PC-9 (cell line): ENCODE measurements around the gene DRC1. TPM values are rescaled to one million over a fixed set of nuclear protein-coding genes. Genes with fewer than 3 reads are reported as not detected.

ENCODE experiments used
- BruUV-seq: library from RNA; stranded (reverse); fragments of 400-500 nt; replicated peaks from 2 replicates; lab custom pipeline; 2021; lab: Mats Ljungman, UMichigan
- CTCF ChIA-PET: fragments of 300-600 bp; sonication (Branson Sonifier 250); formaldehyde crosslinking; loops from one replicate; lab custom pipeline; 2022; ENCODE audit warnings: antibody characterized with exemption; lab: Charles Lee
- POLR2A ChIA-PET: fragments of 300-600 bp; sonication (Branson Sonifier 250); formaldehyde crosslinking; loops from one replicate; lab custom pipeline; 2022; ENCODE audit warnings: antibody characterized with exemption; ENCODE audit not compliant: unreplicated experiment; lab: Charles Lee
- DNase-seq, 2 experiments: peaks; one replicate each; pipeline versions ENCODE4 v3.0.0 to v3.0.0-alpha.2; 2015 to 2022; ENCODE audit warnings: mixed read lengths in 1 of 2
- H2AFZ ChIP-seq: fragments of 200-600 bp; sonication (generic); 2 replicates; pipeline ENCODE4 v1.8.1; 2017; ENCODE audit warnings: antibody characterized with exemption
- H3F3A ChIP-seq: fragments of 200-600 bp; sonication (generic); 2 replicates; pipeline ENCODE4 v1.8.1; 2017; ENCODE audit warnings: antibody characterized with exemption, mild to moderate bottlenecking, low read depth; ENCODE audit not compliant: insufficient read depth
- H3K27ac ChIP-seq: fragments of 200-600 bp; sonication (generic); 2 replicates; pipeline ENCODE4 v1.6.1; 2016; ENCODE audit warnings: mixed run types
- H3K27me3 ChIP-seq: fragments of 200-600 bp; sonication (generic); 2 replicates; pipeline ENCODE4 v1.6.1; 2016; ENCODE audit warnings: low read depth, mixed run types; ENCODE audit not compliant: insufficient read depth
- H3K36me3 ChIP-seq: fragments of 200-600 bp; sonication (generic); 2 replicates; pipeline ENCODE4 v1.6.1; 2016; ENCODE audit warnings: low read depth, mixed run types
- H3K4me1 ChIP-seq: fragments of 200-600 bp; sonication (generic); replicated peaks from 2 replicates; pipeline ENCODE4 v1.6.1; 2016; ENCODE audit warnings: mixed run types; ENCODE audit not compliant: insufficient read depth
- H3K4me2 ChIP-seq: fragments of 200-600 bp; sonication (generic); 2 replicates; pipeline ENCODE4 v1.6.1; 2017; ENCODE audit warnings: mixed run types
- H3K4me3 ChIP-seq: fragments of 200-600 bp; sonication (generic); 2 replicates; pipeline ENCODE4 v1.6.1; 2016; ENCODE audit warnings: mixed run types
- H3K79me2 ChIP-seq: fragments of 200-600 bp; sonication (generic); 2 replicates; pipeline ENCODE4 v1.6.1; 2017; ENCODE audit warnings: low read depth, mixed run types
- H3K9me2 ChIP-seq: fragments of 200-600 bp; sonication (generic); 2 replicates; pipeline ENCODE4 v1.8.1; 2017; ENCODE audit warnings: mild to moderate bottlenecking; ENCODE audit not compliant: insufficient read depth
- H3K9me3 ChIP-seq: fragments of 200-600 bp; sonication (generic); 2 replicates; pipeline ENCODE4 v1.8.1; 2016; ENCODE audit warnings: low read depth; ENCODE audit not compliant: insufficient read depth
- H4K20me1 ChIP-seq: fragments of 200-600 bp; sonication (generic); 2 replicates; pipeline ENCODE4 v1.8.1; 2017; ENCODE audit not compliant: insufficient read depth
- EZH2 ChIP-seq: fragments of 200-600 bp; sonication (generic); IDR thresholded peaks from 2 replicates; pipeline ENCODE4 v1.8.0; 2017; ENCODE audit warnings: antibody characterized with exemption, low read depth
- intact Hi-C: fragments of 100-400 bp; cut with micrococcal nuclease; formaldehyde crosslinking; loops from one replicate; pipeline ENCODE4 v1.10.0; 2022; ENCODE audit not compliant: unreplicated experiment
- total RNA-seq: library from RNA; stranded (reverse); gene quantifications from 2 replicates; pipeline ENCODE4 v1.2.3, GENCODE V29; 2021
- TF ChIP-seq, protein P1 (sequence below): fragments of 200-600 bp; sonication (generic); conservative IDR thresholded peaks from 2 replicates; pipeline ENCODE4 v1.6.1; 2017; ENCODE audit warnings: mixed run types, antibody characterized with exemption, mild to moderate bottlenecking, moderate library complexity

The DRC1 gene
- total RNA-seq, 1 experiment from 2014 or later, result 6.4 TPM

DNA sequence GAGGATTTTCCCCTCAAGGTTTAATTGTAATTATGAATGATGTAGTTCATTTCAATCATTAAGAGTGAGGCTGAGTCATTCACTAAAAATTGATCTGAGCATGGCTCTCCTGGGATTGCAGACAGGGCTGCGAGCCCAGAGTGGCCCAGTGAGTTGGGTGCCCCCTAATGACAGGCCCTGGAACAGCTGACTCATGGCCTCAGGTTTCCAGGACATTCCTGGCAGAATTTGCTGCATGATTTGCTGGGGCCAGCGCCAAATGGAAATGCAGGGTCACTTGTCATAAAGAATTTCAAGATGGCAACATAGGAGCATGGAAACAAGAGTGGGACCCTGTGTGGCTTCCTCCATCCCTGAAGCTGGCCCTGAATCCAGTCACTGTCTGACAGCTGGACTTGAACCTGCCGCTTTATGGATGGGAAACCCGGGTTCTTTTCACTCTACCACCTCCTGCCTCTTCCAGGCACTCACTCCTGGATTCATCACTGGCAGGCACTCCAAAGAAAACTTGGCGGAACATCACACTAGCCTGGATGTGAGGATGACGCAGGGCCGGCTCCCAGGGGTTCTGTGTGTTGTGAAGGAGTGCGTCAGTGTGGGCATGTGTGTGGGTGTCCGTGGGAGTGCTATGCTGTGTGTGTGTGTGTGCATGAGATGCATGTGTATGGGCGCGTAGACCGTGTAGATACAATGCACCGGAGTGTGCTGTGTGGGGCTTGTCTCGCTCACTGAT is 61.0 kb downstream of the DRC1 start:
- Histone ChIP-seq H3K9me2 (no peaks in the 10 kb centered on the region), H3K79me2 (no peaks in the 10 kb centered on the region), H3K4me2 (no peak overlapping the region), H3K36me3 (no peaks in the 10 kb centered on the region), H3K27ac (no peak overlapping the region), H4K20me1 (no peaks in the 10 kb centered on the region), H2AFZ (no peak overlapping the region), H3K9me3 (no peaks in the 10 kb centered on the region), H3F3A (no peaks in the 10 kb centered on the region), H3K4me1 (peaks cover 18% of the 10 kb centered on the region; the same call in 1 of the 2 replicates), H3K27me3 (no peaks in the 10 kb centered on the region), H3K4me3 (no peak overlapping the region)
- intact Hi-C loops, result loop anchor here (10.0 kb wide), 1 partner anchor 118 kb away; the partner anchor contains the start of genes ADGRF3 and SELENOI
- ChIA-PET POLR2A (interaction anchor here (0.7 kb wide), 1 partner anchor 239 kb away, joined by 3 read pairs; no protein-coding TSS in a partner anchor), CTCF (interaction anchor here (0.5 to 0.8 kb wide), 2 partner anchors 40 to 79 kb away, joined by 3 read pairs; no protein-coding TSS in a partner anchor)
- peak; percentile 62 to 76 for DNase-seq
- BruUV-seq, result no TSS peak
- TF ChIP-seq, protein P1, sequence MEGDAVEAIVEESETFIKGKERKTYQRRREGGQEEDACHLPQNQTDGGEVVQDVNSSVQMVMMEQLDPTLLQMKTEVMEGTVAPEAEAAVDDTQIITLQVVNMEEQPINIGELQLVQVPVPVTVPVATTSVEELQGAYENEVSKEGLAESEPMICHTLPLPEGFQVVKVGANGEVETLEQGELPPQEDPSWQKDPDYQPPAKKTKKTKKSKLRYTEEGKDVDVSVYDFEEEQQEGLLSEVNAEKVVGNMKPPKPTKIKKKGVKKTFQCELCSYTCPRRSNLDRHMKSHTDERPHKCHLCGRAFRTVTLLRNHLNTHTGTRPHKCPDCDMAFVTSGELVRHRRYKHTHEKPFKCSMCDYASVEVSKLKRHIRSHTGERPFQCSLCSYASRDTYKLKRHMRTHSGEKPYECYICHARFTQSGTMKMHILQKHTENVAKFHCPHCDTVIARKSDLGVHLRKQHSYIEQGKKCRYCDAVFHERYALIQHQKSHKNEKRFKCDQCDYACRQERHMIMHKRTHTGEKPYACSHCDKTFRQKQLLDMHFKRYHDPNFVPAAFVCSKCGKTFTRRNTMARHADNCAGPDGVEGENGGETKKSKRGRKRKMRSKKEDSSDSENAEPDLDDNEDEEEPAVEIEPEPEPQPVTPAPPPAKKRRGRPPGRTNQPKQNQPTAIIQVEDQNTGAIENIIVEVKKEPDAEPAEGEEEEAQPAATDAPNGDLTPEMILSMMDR, result peak; percentile 63
- no peak for TF ChIP-seq EZH2

DNA sequence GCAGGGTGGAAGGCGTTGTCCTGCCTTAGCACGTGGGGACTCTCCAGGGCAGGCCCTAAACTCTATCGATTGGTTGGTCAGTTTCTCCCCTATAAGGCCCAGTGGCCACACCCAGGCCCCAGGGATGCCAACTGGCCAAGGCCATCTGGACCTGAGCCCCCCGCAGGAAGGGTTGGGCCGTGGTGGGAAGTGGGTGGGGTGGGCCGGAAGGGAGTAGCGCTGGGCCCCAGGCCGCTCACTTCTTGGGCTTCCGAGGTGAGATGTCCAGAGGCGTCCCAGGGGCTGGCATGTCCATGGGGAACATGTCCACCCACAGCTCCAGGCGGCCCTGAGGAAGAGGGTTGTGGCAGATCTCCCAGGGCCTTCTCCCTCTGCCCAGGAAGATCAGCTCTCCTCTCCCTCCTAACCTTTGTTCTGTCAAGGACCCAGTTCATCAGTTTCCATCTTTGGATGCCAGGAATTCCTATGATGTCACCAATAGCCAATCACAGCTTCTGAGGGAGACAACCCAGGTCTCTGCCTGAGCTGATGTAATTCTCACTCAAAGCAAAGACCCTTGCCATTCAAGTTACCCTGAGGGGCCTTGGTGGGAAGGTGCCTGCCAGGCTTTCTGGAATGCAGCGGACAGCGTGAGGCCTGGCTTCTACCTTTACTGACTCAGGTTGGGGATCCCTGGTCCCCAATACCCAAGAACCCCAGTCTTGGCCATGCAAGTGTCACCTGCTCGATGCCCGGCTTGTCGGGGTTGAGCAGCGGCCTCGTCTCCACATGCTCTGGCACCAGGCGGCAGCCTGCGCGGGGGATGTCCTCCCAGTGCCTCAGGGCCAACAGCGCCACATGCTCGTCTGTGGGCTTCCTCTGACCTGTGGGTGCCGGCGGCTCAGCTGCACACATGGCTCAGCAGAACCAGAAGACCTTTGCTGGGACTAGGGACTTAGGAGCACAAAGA is 61.8 kb downstream of the DRC1 start:
- BruUV-seq, result no TSS peak
- H3K27me3 ChIP-seq, result no peaks in the 10 kb centered on the region
- no peak overlapping the region for H2AFZ ChIP-seq
- no peaks in the 10 kb centered on the region for H3K36me3 ChIP-seq
- no peaks in the 10 kb centered on the region for H3F3A ChIP-seq
- H3K9me2 ChIP-seq, result no peaks in the 10 kb centered on the region
- no peak overlapping the region for H3K4me3 ChIP-seq
- ChIA-PET POLR2A (interaction anchor here (0.7 kb wide), 1 partner anchor 240 kb away, joined by 3 read pairs; no protein-coding TSS in a partner anchor), CTCF (no interaction called here)
- no peak overlapping the region for H3K4me2 ChIP-seq
- no peak overlapping the region for H3K27ac ChIP-seq
- peaks cover 2% of the 10 kb centered on the region; the same call in 1 of the 2 replicates for H3K9me3 ChIP-seq
- no peak for DNase-seq
- no peak for TF ChIP-seq EZH2
- TF ChIP-seq, protein P1, result no peak
- peaks cover 17% of the 10 kb centered on the region; the same call in 1 of the 2 replicates for H3K4me1 ChIP-seq
- H3K79me2 ChIP-seq, result no peaks in the 10 kb centered on the region
- H4K20me1 ChIP-seq, result no peaks in the 10 kb centered on the region
- intact Hi-C loops, result loop anchor here (10.0 kb wide), 1 partner anchor 119 kb away; the partner anchor contains the start of genes ADGRF3 and SELENOI
